T follicular helper cell (primary cell): ENCODE results near the gene FBXL17.

Experiments used
- DNase-seq: peaks from one replicate; pipeline ENCODE4 v3.0.0-alpha.2; 2020; ENCODE audit warnings: low read depth

The FBXL17 gene

GRCh38 chr5:107954254-107954653 is 427.6 kb downstream of the FBXL17 start:
- DNase-seq, result no peak

GRCh38 chr5:107952450-107952849 is 429.4 kb downstream of the FBXL17 start:
- DNase-seq, result no peak

DNA sequence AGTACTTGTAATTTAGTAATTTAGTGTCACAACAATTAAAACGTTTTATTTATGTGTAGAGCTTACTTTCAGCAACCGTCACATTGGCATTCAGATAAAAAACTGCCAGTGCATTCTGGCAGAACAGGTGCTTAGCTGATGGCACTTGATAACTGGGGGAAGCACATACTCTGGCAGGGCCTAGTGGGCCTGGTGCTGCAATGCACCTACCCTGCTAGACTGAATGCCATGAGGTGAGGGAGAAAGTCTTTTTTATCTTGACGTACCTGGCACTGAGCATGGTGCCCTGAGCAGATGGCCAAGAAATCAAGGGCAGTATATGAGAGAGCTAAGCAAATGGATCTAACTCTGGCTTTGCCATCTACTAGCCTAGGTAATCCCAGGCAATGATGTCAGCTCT is 430.6 kb downstream of the FBXL17 start:
- DNase-seq, result no peak

- DNase-seq, result no peak
Measured at GRCh38 chr5:107950776-107951175, 431.1 kb downstream of the FBXL17 start.

- no peak for DNase-seq
Measured at GRCh38 chr5:107949688-107950341, 432.1 kb downstream of the FBXL17 start.

DNA sequence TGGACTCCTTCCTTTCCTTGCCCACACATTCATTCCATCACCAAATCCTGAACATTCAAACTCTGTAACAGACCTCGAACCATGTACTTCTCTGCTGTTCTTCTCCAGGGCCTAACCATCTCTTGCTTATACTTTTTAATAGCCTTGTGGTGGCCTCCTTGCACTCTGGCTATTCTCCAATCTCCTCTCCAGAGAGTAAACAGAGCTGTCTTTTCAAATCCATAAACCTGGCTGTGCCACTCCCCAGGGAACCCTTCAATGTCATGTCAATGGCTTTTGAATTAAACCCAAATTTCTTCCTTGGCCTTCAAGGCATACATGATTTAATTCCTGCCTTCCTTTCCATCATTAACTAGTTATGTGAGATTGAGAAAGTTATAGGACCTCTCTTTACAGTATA is 433.5 kb downstream of the FBXL17 start:
- DNase-seq, result no peak

DNA sequence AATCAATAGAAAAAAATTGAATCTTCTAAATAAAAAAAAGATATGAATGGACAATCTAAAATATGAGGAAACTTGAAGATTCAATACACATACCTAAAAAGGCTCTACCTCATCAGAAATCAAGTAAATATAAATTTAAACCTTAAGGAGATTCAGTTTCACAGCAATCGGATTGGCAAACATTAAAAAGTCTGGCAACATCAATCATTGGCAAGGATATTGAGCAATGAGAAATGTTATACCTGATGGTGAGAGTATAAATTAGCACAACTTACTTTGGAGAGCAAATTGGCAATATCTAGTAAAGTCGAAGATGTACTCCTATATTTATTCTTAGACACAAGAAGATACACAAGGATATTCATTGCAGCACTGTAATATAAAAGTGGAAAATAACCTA is 436.8 kb downstream of the FBXL17 start:
- DNase-seq, result no peak

DNA sequence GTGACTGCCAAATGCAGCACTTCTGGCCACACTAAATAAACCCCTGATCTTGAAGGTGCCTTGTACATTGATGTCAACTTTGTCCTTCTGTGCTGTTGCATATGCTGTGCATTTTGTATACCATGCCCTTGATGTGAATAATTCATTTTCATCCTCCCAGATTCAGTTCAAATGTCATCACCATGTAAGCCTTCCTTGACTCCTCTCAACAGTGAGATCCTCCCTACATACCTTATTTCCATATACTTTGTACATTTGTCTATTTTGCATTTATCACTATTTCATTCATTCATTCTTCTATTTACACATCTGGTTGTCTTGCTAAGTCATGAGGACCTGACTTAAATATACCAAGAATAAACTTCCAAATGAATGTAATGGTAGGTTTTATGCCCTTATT is 438.0 kb downstream of the FBXL17 start:
- no peak for DNase-seq

DNA sequence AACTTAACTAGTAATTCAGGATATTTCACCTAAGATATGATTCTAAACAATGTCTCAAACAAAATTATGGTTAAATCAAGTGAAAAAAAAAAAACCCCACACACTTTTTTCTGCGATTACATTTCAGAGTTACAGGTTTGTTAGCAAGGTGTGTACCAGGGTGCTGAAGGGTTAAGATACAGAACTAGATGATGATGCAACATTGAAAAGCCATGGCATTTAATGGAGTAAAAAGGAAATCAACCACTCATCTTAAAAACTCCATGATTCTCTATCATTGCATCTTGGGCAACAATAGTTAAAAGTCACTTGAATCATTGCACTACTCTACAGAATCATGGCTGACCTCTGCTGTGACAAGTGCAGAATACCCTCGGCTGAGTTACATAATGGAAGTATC is 440.9 kb downstream of the FBXL17 start:
- DNase-seq, result no peak

DNA sequence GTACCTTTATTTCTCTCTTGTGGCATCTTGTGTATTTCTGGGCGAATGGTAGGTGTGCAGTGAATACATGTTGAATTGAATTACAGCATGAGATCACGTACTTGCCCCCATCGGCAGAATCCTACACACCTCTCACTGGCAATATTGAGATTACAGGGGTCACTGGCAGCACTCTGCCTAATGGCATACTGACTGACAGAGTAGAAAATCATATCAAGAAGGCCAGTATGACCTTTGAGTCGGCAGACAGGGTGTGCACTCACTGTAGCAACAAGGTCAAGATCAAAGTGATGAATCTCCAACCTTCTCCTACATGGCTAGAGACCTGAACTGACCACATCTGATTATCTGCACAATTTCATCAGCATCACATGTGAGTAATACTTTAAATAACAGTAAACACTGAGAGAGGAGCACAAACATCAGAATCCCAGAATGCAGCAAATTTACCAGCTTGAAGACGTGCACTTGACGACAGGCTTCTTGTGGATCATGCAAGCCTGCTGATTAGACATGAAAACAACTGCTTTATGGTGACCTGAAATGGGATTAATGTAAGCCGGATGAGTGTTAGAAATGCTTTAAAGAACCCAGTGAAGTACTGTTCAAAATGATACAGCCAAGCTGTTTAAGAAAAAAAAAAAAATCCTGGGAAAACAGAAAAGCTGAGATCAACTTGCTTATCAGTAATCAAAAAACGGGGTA is 444.1 kb downstream of the FBXL17 start:
- DNase-seq, result no peak

- DNase-seq, result no peak
Measured at GRCh38 chr5:107937204-107937603, 444.7 kb downstream of the FBXL17 start.

DNA sequence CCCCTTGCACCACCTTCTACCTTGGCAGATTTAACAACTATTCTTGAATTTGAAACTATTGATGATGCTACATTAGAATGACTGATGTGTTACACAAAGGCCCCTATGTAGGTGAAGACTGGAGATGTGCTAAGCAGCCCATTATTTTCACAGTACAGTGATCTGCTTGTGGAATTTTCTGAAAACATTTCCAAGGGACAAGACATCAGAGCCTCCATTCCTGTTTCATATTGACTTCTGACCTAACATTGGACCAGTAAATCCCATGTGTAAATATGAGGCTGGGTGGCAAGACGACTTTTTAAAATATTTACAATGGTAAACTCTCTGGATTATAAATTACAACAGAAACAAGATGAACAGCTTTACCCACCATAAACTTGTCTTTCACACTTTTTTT is 445.4 kb downstream of the FBXL17 start:
- DNase-seq, result no peak

DNA sequence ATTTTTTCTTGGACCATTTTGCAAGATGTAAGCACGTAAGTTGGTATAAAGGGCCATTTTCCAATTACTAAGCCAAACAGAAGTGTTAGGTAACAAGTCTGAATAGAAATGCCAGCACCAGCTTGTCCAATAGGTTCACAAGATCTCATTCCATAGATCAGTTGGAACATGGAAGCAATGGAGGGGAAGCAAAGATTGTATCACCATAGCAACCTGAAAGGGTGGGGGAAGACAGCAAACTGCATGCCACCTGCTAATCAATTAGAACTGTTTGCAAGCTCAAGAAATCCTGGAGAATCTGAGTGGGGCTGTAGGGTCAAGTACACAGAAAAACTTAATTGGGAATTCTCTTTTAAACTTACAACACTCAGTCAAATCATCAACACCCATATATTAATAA is 446.3 kb downstream of the FBXL17 start:
- DNase-seq, result no peak

DNA sequence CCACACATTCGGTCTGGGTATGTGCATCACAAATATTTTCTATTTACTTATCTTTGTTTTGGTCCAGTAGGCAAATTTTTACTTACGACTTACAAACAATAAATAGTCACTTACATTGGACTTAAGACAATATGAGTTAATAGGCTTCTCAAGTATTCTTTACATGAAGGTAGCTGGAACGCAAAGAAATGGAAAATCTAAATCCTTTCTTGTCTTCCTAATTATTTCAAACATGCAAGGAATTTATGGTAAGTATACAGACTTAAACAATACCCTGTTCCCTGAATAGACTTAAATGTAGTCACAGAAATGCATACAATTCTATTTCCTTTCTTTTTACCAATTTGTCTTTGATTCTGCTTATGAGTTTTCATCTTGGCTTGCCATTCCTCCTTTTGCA is 448.6 kb downstream of the FBXL17 start:
- no peak for DNase-seq

- DNase-seq, result no peak
Measured at GRCh38 chr5:107930891-107931290, 451.0 kb downstream of the FBXL17 start.

- no peak for DNase-seq
Measured at GRCh38 chr5:107930092-107930491, 451.8 kb downstream of the FBXL17 start.

DNA sequence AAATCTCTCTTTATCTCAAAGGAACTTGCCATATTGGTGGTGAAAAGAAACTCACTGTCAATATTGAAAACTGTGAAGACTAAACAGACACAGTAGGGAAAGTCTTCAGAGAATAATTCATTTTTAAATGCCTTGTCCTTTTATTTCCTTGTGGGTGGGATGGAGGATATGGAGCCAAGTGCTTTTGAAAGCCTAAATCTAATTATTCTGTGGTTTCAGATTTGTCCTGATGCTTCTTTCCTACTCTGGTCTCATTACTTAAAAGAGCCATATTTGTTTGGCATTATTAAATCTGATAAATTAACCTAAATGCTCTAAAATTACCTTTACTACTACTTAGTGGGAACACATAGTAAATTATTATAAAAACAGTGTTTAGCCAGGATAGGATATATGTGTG is 452.8 kb downstream of the FBXL17 start:
- no peak for DNase-seq

DNA sequence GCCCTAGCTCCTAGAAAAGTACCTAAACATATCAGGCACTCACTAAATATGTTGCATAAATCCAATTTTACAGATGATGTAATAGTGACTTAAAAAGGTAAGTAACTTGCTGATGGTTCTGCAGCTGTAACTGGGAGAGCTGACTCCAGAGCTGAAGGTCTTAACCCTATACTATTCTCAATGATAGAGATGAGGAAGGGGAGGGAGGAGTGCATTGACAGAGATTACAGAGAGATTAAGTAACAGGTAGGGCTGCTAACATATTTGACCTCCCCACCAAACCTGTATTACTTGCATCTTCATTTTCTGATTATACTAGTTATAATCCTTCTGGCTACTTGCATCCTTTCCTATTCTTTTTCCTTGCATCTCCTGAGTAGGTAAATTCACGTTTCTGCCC is 455.8 kb downstream of the FBXL17 start:
- DNase-seq, result no peak

DNA sequence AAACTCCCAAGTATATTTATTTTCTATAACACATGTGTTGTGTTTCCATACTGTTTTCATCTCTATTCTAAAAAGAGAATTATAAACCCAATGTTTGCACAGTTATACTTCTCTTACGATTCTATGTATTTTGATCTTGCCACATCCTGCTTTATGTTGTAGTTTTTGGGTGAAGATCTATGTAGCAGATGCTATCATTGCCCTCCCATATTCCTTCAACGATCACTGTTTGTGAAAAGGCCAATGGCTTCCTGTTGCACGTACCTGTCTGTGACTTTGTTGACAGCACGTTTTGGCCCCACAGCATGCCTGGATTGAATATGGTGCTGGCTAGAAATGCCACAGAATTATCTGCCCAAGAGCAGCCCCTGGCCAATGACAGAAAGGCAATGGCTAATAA is 456.7 kb downstream of the FBXL17 start:
- DNase-seq, result no peak

- no peak for DNase-seq
Measured at GRCh38 chr5:107919969-107920368, 461.9 kb downstream of the FBXL17 start.

DNA sequence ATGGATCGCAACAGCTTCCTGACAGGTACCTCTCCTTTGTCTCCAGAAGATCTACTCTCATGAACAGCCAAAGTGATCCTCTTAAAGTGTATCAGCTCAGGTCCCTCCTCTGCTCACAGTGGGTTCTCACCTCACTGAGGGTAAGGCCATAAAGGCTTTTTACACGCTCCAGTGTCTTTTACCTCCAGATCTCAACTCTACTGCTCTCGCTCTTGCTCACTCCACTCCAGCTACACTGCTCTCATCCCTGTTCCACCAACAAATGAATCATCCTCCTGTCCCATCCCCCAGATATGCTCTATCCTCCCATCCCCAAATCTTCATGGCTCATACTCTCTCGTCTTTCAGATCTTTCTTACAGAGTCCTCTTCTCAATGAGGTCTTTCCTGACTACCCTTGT is 462.5 kb downstream of the FBXL17 start:
- no peak for DNase-seq

DNA sequence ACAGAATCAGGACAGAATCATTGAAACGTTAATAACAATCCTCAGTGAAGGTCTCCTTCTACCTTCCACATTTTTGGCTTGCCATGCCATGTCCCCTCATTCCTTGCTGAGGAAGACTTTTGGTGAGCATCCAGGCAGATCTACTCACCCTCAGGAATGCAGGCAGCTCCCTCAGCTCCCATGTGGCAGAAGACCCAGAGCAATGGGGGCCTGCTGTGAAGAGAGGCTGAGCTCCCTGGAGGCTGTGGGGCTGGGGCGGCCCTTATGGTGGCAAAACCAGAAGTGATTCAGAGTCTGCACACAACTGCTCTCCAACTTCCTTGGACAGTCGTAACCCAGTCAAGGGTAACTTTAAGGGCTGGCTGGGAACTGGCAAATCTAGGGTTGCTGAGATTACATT is 463.9 kb downstream of the FBXL17 start:
- DNase-seq, result no peak

GRCh38 chr5:107916731-107917725 is 464.9 kb downstream of the FBXL17 start:
- no peak for DNase-seq
